K562 (cell line): ENCODE measurements around the gene KLHL25. TPM values are rescaled to one million over a fixed set of nuclear protein-coding genes. Genes with fewer than 3 reads are reported as not detected.

Source experiments
- ATAC-seq: fragments of 200-7000 bp; cut with Tn5 transposase; 3 replicates; pipeline ENCODE4 v1.9.1; 2020; ENCODE audit warnings: moderate library complexity
- BruUV-seq: library from RNA; stranded (reverse); fragments of 400-500 nt; replicated peaks from 2 replicates; lab custom pipeline; 2021; lab: Mats Ljungman, UMichigan
- CTCF ChIA-PET: fragments of 300-600 bp; formaldehyde crosslinking; extraction: SDS; loops from one replicate; lab custom pipeline; 2021; ENCODE audit warnings: low intra/inter-chr PET ratio; lab: Yijun Ruan, JAX
- POLR2A ChIA-PET: fragments of 300-600, 350-650 bp; sonication (Branson Sonifier 250); formaldehyde crosslinking; extraction: SDS; loops from one replicate; lab custom pipeline; 2021; ENCODE audit warnings: antibody characterized with exemption, inconsistent platforms; lab: Yijun Ruan, JAX
- DNase-seq, 4 experiments: peaks; one replicate each; pipeline versions ENCODE4 v3.0.0 to v3.0.0-alpha.2; 2011 to 2018; ENCODE audit warnings: low spot score in 3 of 4, mixed read lengths in 3 of 4; ENCODE audit errors: extremely low read depth in 1 of 4
- FAIRE-seq: peaks from 2 replicates; lab custom pipeline; 2011; peaks lifted over from hg19 to GRCh38; lab: Jason Lieb, UNC
- H2AFZ ChIP-seq: 2 replicates; pipeline ENCODE4 v1.6.0; 2011; ENCODE audit warnings: low read depth, low read length, control low read depth, inconsistent platforms
- H3K27ac ChIP-seq: fragments of 200-600 bp; 3 replicates; pipeline ENCODE4 v1.8.0; 2011; ENCODE audit warnings: low read depth, mild to moderate bottlenecking, control low read depth, inconsistent platforms, low read length, moderate library complexity, mixed read lengths; ENCODE audit errors: extremely low read depth
- H3K27me3 ChIP-seq, 2 experiments: fragments of 300-600 bp in 1 of 2; 2 replicates in 1 of 2; 3 replicates in 1 of 2; pipeline versions ENCODE4 v1.6.0 to v1.8.0; 2011; ENCODE audit warnings: inconsistent platforms in 2 of 2, low read length in 2 of 2, mild to moderate bottlenecking in 1 of 2, mixed read lengths in 1 of 2, moderate library complexity in 1 of 2; ENCODE audit not compliant: control insufficient read depth in 2 of 2, insufficient read depth in 2 of 2
- H3K36me3 ChIP-seq: fragments of 300-600 bp; 3 replicates; pipeline ENCODE4 v1.8.0; 2011; ENCODE audit warnings: mild to moderate bottlenecking, low read length, inconsistent platforms; ENCODE audit not compliant: control insufficient read depth, insufficient read depth
- H3K4me1 ChIP-seq, 2 experiments: fragments of 200-600 bp in 1 of 2; replicated peaks in 1 of 2; 2 replicates in 1 of 2; 3 replicates in 1 of 2; pipeline versions ENCODE4 v1.5.1 to v1.8.0; 2011; ENCODE audit warnings: inconsistent platforms in 2 of 2, low read length in 2 of 2, mild to moderate bottlenecking in 1 of 2, mixed read lengths in 1 of 2, moderate library complexity in 1 of 2; ENCODE audit not compliant: control insufficient read depth in 2 of 2, insufficient read depth in 2 of 2
- H3K4me2 ChIP-seq: 2 replicates; pipeline ENCODE4 v1.6.1; 2011; ENCODE audit warnings: low read length, control low read depth, inconsistent platforms, mixed read lengths; ENCODE audit not compliant: insufficient read depth
- H3K4me3 ChIP-seq: fragments of 200-600 bp; sonication (generic), shearing (Covaris generic); 2 replicates; pipeline ENCODE4 v1.5.1; 2016; ENCODE audit warnings: control low read depth, inconsistent platforms
- H3K79me2 ChIP-seq: fragments of 200-600 bp; 3 replicates; pipeline ENCODE4 v1.8.0; 2011; ENCODE audit warnings: low read length, inconsistent platforms; ENCODE audit not compliant: control insufficient read depth, insufficient read depth
- H3K9ac ChIP-seq, 2 experiments: 2 replicates each; pipeline versions ENCODE4 v1.6.0 to v1.6.1; 2011; ENCODE audit warnings: low read depth in 2 of 2, low read length in 2 of 2, control low read depth in 1 of 2, inconsistent platforms in 1 of 2, mild to moderate bottlenecking in 1 of 2, mixed read lengths in 1 of 2; ENCODE audit not compliant: insufficient read depth in 1 of 2
- H3K9me1 ChIP-seq: one replicate; pipeline ENCODE4 v1.6.0; 2011; ENCODE audit warnings: inconsistent platforms, mild to moderate bottlenecking, low read length, moderate library complexity; ENCODE audit not compliant: control insufficient read depth, insufficient read depth
- H3K9me3 ChIP-seq: replicated peaks from 2 replicates; pipeline ENCODE4 v1.5.1; 2011; ENCODE audit warnings: low read depth, low read length, inconsistent platforms; ENCODE audit not compliant: control insufficient read depth, insufficient read depth
- H4K20me1 ChIP-seq: replicated peaks from 2 replicates; pipeline ENCODE4 v1.6.1; 2011; ENCODE audit warnings: low read length, inconsistent platforms, mixed read lengths; ENCODE audit not compliant: control insufficient read depth, insufficient read depth
- FOXA3 ChIP-seq, 2 experiments: fragments of 450-650 bp in 1 of 2; sonication (generic) in 1 of 2; formaldehyde crosslinking; IDR thresholded peaks in 1 of 2; conservative IDR thresholded peaks in 1 of 2; 2 replicates each; pipeline versions ENCODE4 v1.4.0 to v1.8.0; 2020 to 2022; ENCODE audit warnings: mild to moderate bottlenecking in 2 of 2, missing genetic modification reagents in 1 of 2
- HDAC1 ChIP-seq, 2 experiments: fragments of 450-650 bp; IDR thresholded peaks; 2 replicates each; pipeline ENCODE4 v1.6.1; 2016 to 2017; ENCODE audit warnings: inconsistent platforms in 1 of 2, mild to moderate bottlenecking in 1 of 2, moderate library complexity in 1 of 2
- NCOA4 ChIP-seq: fragments of 450-650 bp; IDR thresholded peaks from 2 replicates; pipeline ENCODE4 v1.6.1; 2018; ENCODE audit warnings: mild to moderate bottlenecking; ENCODE audit not compliant: partially characterized antibody
- NCOA6 ChIP-seq: fragments of 450-650 bp; IDR thresholded peaks from 2 replicates; pipeline ENCODE4 v1.6.1; 2017; ENCODE audit warnings: mild to moderate bottlenecking
- NEUROD1 ChIP-seq: fragments of 150-350 bp; IDR thresholded peaks from 2 replicates; pipeline ENCODE4 v1.6.1; 2014; ENCODE audit warnings: borderline replicate concordance, low read length, low read depth; ENCODE audit not compliant: partially characterized antibody
- POLR3G ChIP-seq: IDR thresholded peaks from 2 replicates; pipeline ENCODE4 v1.6.1; 2011; ENCODE audit not compliant: insufficient read length, insufficient replicate concordance; ENCODE audit errors: extremely low read depth
- PPARD ChIP-seq: fragments of 250-450 bp; sonication (Bioruptor Pico); IDR thresholded peaks from 2 replicates; pipeline ENCODE4 v1.8.0; 2022; ENCODE audit warnings: inconsistent platforms, mild to moderate bottlenecking, moderate library complexity
- UBTF ChIP-seq, 2 experiments: IDR thresholded peaks; 2 replicates each; pipeline ENCODE4 v1.6.1; 2012; ENCODE audit warnings: improper control_type of control experiment in 2 of 2, low read depth in 2 of 2, low read length in 2 of 2, borderline replicate concordance in 1 of 2
- XRCC4 ChIP-seq: IDR thresholded peaks from one replicate; pipeline ENCODE4 v1.6.1; 2011; ENCODE audit not compliant: insufficient read depth, insufficient read length; ENCODE audit errors: extremely low read depth
- WGBS: fragments of 100-300 bp; shearing (Covaris generic); methylation state at CpG from one replicate; pipeline ENCODE4 v1.1.6; 2016; ENCODE audit warnings: low coverage, mixed read lengths; ENCODE audit not compliant: insufficient coverage; ENCODE audit errors: missing lambda C conversion rate; 5-methylcytosine and 5-hydroxymethylcytosine counted together
- in situ Hi-C: fragments of 300-500 bp; cut with MboI; formaldehyde crosslinking; loops from 4 replicates; pipeline ENCODE4 v1.15.0; 2018; ENCODE audit warnings: inconsistent platforms, mixed read lengths
- intact Hi-C: fragments of 100-400 bp; cut with micrococcal nuclease; formaldehyde crosslinking; loops from 2 replicates; pipeline ENCODE4 v1.14.2; 2022
- polyA plus RNA-seq, 8 experiments: library from polyadenylated mRNA; depleted of rRNA in 4 of 8; stranded (reverse) in 5 of 8; unstranded in 3 of 8; fragments of >200 nt; fragmentation: Nextera tagmentation in 2 of 8; fragmentation: Illumina TruSeq in 1 of 8; extraction: Ambion mirVana in 2 of 8; extraction: Trizol in 1 of 8; gene quantifications; 2 replicates each; pipeline versions ENCODE4 v1.2.1 to v1.2.3, GENCODE V29; 2011 to 2014; ENCODE audit warnings: inconsistent platforms in 1 of 8, missing spikeins in 1 of 8
- total RNA-seq, 7 experiments: library from RNA; depleted of rRNA in 6 of 7; stranded (reverse); fragments of >200 nt in 6 of 7; fragmentation: Illumina TruSeq in 2 of 7; extraction: Trizol in 2 of 7; gene quantifications; 2 replicates each; pipeline versions ENCODE4 v1.2.1 to v1.2.3, GENCODE V29; 2011 to 2021; ENCODE audit warnings: low replicate concordance in 1 of 7

The KLHL25 gene
- total and polyA plus RNA-seq, 9 of the 15 experiments (the other 6 are each of a cell fraction or from before 2014, with no cell fraction given): 0.04 to 0.14 (median 0.10) TPM; not detected in 3

- CTCF ChIA-PET: no interaction called here
- no peak overlapping the region for H3K27ac ChIP-seq
- POLR2A ChIA-PET: no interaction called here
Measured at GRCh38 chr15:85722374-85723152, 72.2 kb downstream of the KLHL25 start.

More at GRCh38 chr15:85722374-85723152, 72.2 kb downstream of the KLHL25 start:
- H3K4me1 ChIP-seq: no peaks in the 10 kb centered on the region
- H3K36me3 ChIP-seq: no peaks in the 10 kb centered on the region
- TF ChIP-seq POLR3G (no peak), HDAC1 (IDR thresholded peaks at IDR 0.05) (no peak), NEUROD1 (no peak), XRCC4 (no peak), NCOA6 (no peak), PPARD (CRISPR knock-in tag) (no peak), NCOA4 (no peak), UBTF (IDR thresholded peaks at IDR 0.05; ENCODE audit: borderline replicate concordance in 1 of 2, low read depth in 2 of 2, low read length in 2 of 2) (no peak), FOXA3 (CRISPR knock-in tag; conservative IDR thresholded peaks at IDR 0.05 in 1 of 2, IDR thresholded peaks at IDR 0.05 in 1 of 2) (no peak)
- TF ChIP-seq, all 486 proteins: peak for 0
- in situ Hi-C loops: no loop called here
- Histone ChIP-seq H3K9me3 (no peaks in the 10 kb centered on the region), H3K27me3 (no peaks in the 10 kb centered on the region; a peak in 1 of 5 replicates), H3K9ac (no peak overlapping the region), H2AFZ (no peak overlapping the region), H3K4me2 (no peak overlapping the region), H3K9me1 (no peaks in the 10 kb centered on the region), H4K20me1 (no peaks in the 10 kb centered on the region; the same call in 1 of the 2 replicates), H3K4me3 (no peak overlapping the region), H3K79me2 (no peaks in the 10 kb centered on the region)
- WGBS: 0% methylated on average over 1 of the region's 1 CpG
- FAIRE-seq (no peak), ATAC-seq (no peak), DNase-seq (no peak)
- intact Hi-C loops: loop anchor here (10.0 kb wide), 1 partner anchor 238 kb away; no protein-coding TSS in a partner anchor
- BruUV-seq: no TSS peak
